SK-N-SH treated with all-trans-retinoic acid at 6 μM for 48 hours (cell line): ENCODE measurements around the gene SIAH2.

ENCODE experiments used
- ATAC-seq: fragments of 200-7000 bp; cut with Tn5 transposase; 3 replicates; pipeline ENCODE4 v1.9.1; 2020; ENCODE audit warnings: mild to moderate bottlenecking, moderate library complexity
- ARNTL ChIP-seq: fragments of 450-650 bp; formaldehyde crosslinking; IDR thresholded peaks from 2 replicates; pipeline ENCODE4 v1.5.0; 2020; ENCODE audit warnings: low read depth, mild to moderate bottlenecking, moderate library complexity, borderline replicate concordance
- BACH2 ChIP-seq: fragments of 250-450 bp; sonication (Bioruptor Pico); IDR thresholded peaks from 2 replicates; pipeline ENCODE4 v1.9.0; 2021; ENCODE audit warnings: mild to moderate bottlenecking, borderline replicate concordance
- CSDC2 ChIP-seq: fragments of 250-450 bp; sonication (Bioruptor Pico); IDR thresholded peaks from 2 replicates; pipeline ENCODE4 v1.5.0; 2020; ENCODE audit warnings: mild to moderate bottlenecking, moderate library complexity
- ESRRG ChIP-seq: fragments of 250-450 bp; sonication (Bioruptor Pico); IDR thresholded peaks from 2 replicates; pipeline ENCODE4 v1.6.1; 2021; ENCODE audit warnings: mild to moderate bottlenecking
- GLIS3 ChIP-seq: fragments of 250-450 bp; sonication (Bioruptor Pico); IDR thresholded peaks from 2 replicates; pipeline ENCODE4 v1.5.0; 2020; ENCODE audit warnings: mild to moderate bottlenecking, moderate library complexity
- ISL1 ChIP-seq: fragments of 250-450 bp; sonication (Bioruptor Pico); IDR thresholded peaks from 2 replicates; pipeline ENCODE4 v2.1.2; 2022; ENCODE audit warnings: mild to moderate bottlenecking, moderate library complexity
- OSR1 ChIP-seq: fragments of 250-450 bp; sonication (Bioruptor Pico); IDR thresholded peaks from 2 replicates; pipeline ENCODE4 v1.8.0; 2022; ENCODE audit warnings: moderate library complexity, mild to moderate bottlenecking, inconsistent platforms
- PPARA ChIP-seq: fragments of 250-450 bp; sonication (Bioruptor Pico); IDR thresholded peaks from 2 replicates; pipeline ENCODE4 v1.5.0; 2020; ENCODE audit warnings: mild to moderate bottlenecking, borderline replicate concordance
- RARB ChIP-seq: fragments of 250-450 bp; sonication (Bioruptor Pico); IDR thresholded peaks from 2 replicates; pipeline ENCODE4 v1.8.0; 2021; ENCODE audit warnings: mild to moderate bottlenecking, moderate library complexity
- SNAI2 ChIP-seq: fragments of 250-450 bp; sonication (Bioruptor Pico); IDR thresholded peaks from 2 replicates; pipeline ENCODE4 v1.5.0; 2020; ENCODE audit warnings: mild to moderate bottlenecking, moderate library complexity
- TCF4 ChIP-seq: fragments of 250-450 bp; sonication (Bioruptor Pico); IDR thresholded peaks from 2 replicates; pipeline ENCODE4 v1.8.0; 2021; ENCODE audit warnings: mild to moderate bottlenecking, moderate library complexity, borderline replicate concordance
- TOX ChIP-seq: fragments of 250-450 bp; sonication (Bioruptor Pico); IDR thresholded peaks from 2 replicates; pipeline ENCODE4 v1.8.0; 2021; ENCODE audit warnings: mild to moderate bottlenecking, moderate library complexity, borderline replicate concordance
- ZC3H10 ChIP-seq: fragments of 250-450 bp; sonication (Bioruptor Pico); IDR thresholded peaks from 2 replicates; pipeline ENCODE4 v1.5.1; 2021; ENCODE audit warnings: mild to moderate bottlenecking, moderate library complexity
- ZFP3 ChIP-seq: fragments of 250-450 bp; sonication (Bioruptor Pico); IDR thresholded peaks from 2 replicates; pipeline ENCODE4 v1.5.0; 2020; ENCODE audit warnings: mild to moderate bottlenecking, moderate library complexity
- ZFP30 ChIP-seq: fragments of 450-650 bp; formaldehyde crosslinking; IDR thresholded peaks from 2 replicates; pipeline ENCODE4 v1.5.0; 2022; ENCODE audit warnings: mild to moderate bottlenecking, moderate library complexity
- ZNF565 ChIP-seq: fragments of 450-650 bp; formaldehyde crosslinking; conservative IDR thresholded peaks from 2 replicates; pipeline ENCODE4 v1.5.0; 2020; ENCODE audit warnings: low read depth, mild to moderate bottlenecking, moderate library complexity
- ZNF70 ChIP-seq: fragments of 450-650 bp; formaldehyde crosslinking; IDR thresholded peaks from 2 replicates; pipeline ENCODE4 v1.5.0; 2020; ENCODE audit warnings: mild to moderate bottlenecking, moderate library complexity
- ZNF8 ChIP-seq: fragments of 450-650 bp; formaldehyde crosslinking; IDR thresholded peaks from 2 replicates; pipeline ENCODE4 v1.5.0; 2020; ENCODE audit warnings: mild to moderate bottlenecking, moderate library complexity
- TF ChIP-seq, protein P1 (sequence below): fragments of 250-450 bp; sonication (Bioruptor Pico); IDR thresholded peaks from 2 replicates; pipeline ENCODE4 v1.5.1; 2021; ENCODE audit warnings: mild to moderate bottlenecking, moderate library complexity
- TF ChIP-seq, protein P2 (sequence below): fragments of 250-450 bp; sonication (Bioruptor Pico); IDR thresholded peaks from 2 replicates; pipeline ENCODE4 v1.8.0; 2021; ENCODE audit warnings: low read depth, mild to moderate bottlenecking, moderate library complexity, borderline replicate concordance
- TF ChIP-seq, protein P3 (sequence below): fragments of 250-450 bp; sonication (Bioruptor Pico); IDR thresholded peaks from 2 replicates; pipeline ENCODE4 v1.8.0; 2020; ENCODE audit warnings: mild to moderate bottlenecking, moderate library complexity, borderline replicate concordance
- TF ChIP-seq, protein P4 (sequence below): fragments of 250-450 bp; sonication (Bioruptor Pico); IDR thresholded peaks from 2 replicates; pipeline ENCODE4 v1.5.1; 2020; ENCODE audit warnings: low read depth, mild to moderate bottlenecking, moderate library complexity

Gene SIAH2

DNA sequence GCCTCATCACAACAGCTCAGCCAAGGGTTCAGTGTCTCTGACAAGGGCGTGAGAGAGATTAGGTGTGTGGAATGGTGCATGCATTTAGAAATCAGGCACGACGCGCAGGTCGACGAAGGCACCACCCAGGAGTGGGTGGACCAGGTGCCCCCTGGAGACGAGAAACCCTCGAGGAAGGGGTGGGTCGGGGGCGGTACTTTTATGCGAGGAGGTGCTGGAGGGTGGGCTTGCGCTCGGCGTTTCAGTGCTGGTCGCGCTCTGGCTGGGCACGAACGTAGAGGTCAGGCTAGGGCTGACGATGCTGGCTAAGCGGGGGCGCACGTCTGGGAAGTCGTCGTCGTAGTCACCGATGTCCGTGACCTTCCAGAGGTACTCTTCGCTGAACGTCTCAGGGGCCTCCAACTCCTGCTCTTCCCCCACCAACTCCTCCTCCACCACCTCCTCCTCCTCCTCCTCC, 59.6 kb downstream of the SIAH2 start:
- TF ChIP-seq OSR1 (CRISPR knock-in tag) = no peak
- TF ChIP-seq BACH2 (CRISPR knock-in tag) = no peak
- TF ChIP-seq, protein P1, sequence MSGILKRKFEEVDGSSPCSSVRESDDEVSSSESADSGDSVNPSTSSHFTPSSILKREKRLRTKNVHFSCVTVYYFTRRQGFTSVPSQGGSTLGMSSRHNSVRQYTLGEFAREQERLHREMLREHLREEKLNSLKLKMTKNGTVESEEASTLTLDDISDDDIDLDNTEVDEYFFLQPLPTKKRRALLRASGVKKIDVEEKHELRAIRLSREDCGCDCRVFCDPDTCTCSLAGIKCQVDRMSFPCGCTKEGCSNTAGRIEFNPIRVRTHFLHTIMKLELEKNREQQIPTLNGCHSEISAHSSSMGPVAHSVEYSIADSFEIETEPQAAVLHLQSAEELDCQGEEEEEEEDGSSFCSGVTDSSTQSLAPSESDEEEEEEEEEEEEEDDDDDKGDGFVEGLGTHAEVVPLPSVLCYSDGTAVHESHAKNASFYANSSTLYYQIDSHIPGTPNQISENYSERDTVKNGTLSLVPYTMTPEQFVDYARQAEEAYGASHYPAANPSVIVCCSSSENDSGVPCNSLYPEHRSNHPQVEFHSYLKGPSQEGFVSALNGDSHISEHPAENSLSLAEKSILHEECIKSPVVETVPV = no peak
- TF ChIP-seq CSDC2 (CRISPR knock-in tag) = no peak
- TF ChIP-seq ZC3H10 (CRISPR knock-in tag) = no peak
- no peak for TF ChIP-seq TOX (CRISPR knock-in tag)
- TF ChIP-seq, protein P2, sequence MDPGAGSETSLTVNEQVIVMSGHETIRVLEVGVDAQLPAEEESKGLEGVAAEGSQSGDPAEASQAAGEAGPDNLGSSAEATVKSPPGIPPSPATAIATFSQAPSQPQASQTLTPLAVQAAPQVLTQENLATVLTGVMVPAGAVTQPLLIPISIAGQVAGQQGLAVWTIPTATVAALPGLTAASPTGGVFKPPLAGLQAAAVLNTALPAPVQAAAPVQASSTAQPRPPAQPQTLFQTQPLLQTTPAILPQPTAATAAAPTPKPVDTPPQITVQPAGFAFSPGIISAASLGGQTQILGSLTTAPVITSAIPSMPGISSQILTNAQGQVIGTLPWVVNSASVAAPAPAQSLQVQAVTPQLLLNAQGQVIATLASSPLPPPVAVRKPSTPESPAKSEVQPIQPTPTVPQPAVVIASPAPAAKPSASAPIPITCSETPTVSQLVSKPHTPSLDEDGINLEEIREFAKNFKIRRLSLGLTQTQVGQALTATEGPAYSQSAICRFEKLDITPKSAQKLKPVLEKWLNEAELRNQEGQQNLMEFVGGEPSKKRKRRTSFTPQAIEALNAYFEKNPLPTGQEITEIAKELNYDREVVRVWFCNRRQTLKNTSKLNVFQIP = no peak
- TF ChIP-seq PPARA (CRISPR knock-in tag) = no peak
- no peak for TF ChIP-seq ZNF565 (CRISPR knock-in tag)
- TF ChIP-seq TCF4 (CRISPR knock-in tag) = no peak
- no peak for TF ChIP-seq ARNTL (CRISPR knock-in tag)
- no peak for TF ChIP-seq SNAI2 (CRISPR knock-in tag)
- TF ChIP-seq ISL1 = no peak
- no peak for TF ChIP-seq ZFP30 (CRISPR knock-in tag)
- no peak for TF ChIP-seq RARB (CRISPR knock-in tag)
- TF ChIP-seq ZNF8 (CRISPR knock-in tag) = no peak
- no peak for TF ChIP-seq ZFP3
- TF ChIP-seq, protein P3, sequence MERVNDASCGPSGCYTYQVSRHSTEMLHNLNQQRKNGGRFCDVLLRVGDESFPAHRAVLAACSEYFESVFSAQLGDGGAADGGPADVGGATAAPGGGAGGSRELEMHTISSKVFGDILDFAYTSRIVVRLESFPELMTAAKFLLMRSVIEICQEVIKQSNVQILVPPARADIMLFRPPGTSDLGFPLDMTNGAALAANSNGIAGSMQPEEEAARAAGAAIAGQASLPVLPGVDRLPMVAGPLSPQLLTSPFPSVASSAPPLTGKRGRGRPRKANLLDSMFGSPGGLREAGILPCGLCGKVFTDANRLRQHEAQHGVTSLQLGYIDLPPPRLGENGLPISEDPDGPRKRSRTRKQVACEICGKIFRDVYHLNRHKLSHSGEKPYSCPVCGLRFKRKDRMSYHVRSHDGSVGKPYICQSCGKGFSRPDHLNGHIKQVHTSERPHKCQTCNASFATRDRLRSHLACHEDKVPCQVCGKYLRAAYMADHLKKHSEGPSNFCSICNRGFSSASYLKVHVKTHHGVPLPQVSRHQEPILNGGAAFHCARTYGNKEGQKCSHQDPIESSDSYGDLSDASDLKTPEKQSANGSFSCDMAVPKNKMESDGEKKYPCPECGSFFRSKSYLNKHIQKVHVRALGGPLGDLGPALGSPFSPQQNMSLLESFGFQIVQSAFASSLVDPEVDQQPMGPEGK (CRISPR knock-in tag) = no peak
- peak; percentile 75 for ATAC-seq

DNA sequence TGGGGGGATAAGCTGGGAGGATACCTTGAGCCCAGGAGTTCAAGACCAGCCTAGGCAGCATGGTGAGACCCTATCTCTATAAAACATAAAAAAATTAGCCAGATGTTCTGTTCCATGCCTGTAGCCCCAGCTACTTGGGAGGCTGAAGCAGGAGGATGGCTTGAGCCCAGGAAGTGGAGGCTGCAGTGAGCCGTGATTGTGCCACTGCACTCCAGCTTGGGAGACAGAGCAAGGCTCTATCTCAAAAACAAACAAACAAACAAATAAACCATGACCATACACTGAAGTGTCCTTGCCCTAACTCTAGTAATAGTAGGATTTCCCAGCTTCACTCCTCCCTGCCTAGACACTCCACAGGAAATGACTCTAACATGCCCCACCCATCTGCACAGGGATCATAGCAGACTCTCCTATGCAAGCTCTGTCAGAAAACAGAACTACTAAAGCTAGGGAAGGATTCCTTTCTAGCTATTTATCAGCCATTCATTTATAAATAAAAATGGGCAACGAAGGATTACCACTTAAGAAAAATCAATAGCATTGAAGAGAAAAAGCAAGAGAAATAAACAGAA, 63.8 kb downstream of the SIAH2 start:
- no peak for ATAC-seq
- TF ChIP-seq BACH2 (CRISPR knock-in tag) (no peak), OSR1 (CRISPR knock-in tag) (no peak), ZFP30 (CRISPR knock-in tag) (no peak), ZNF8 (CRISPR knock-in tag) (no peak), TCF4 (CRISPR knock-in tag) (no peak), ZC3H10 (CRISPR knock-in tag) (no peak), SNAI2 (CRISPR knock-in tag) (no peak), CSDC2 (CRISPR knock-in tag) (no peak), PPARA (CRISPR knock-in tag) (no peak), ESRRG (CRISPR knock-in tag) (no peak), ARNTL (CRISPR knock-in tag) (no peak), RARB (CRISPR knock-in tag) (no peak), ZNF70 (CRISPR knock-in tag) (no peak), GLIS3 (CRISPR knock-in tag) (no peak)
- TF ChIP-seq, protein P2 = no peak
- TF ChIP-seq, protein P1 = no peak
- TF ChIP-seq, protein P4, sequence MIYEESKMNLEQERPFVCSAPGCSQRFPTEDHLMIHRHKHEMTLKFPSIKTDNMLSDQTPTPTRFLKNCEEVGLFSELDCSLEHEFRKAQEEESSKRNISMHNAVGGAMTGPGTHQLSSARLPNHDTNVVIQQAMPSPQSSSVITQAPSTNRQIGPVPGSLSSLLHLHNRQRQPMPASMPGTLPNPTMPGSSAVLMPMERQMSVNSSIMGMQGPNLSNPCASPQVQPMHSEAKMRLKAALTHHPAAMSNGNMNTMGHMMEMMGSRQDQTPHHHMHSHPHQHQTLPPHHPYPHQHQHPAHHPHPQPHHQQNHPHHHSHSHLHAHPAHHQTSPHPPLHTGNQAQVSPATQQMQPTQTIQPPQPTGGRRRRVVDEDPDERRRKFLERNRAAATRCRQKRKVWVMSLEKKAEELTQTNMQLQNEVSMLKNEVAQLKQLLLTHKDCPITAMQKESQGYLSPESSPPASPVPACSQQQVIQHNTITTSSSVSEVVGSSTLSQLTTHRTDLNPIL (CRISPR knock-in tag) = no peak
